Activated T-helper 17 cell treated with anti-CD3 and anti-CD28 coated beads, Interleukin-2, amount 50 U/mL, for 72 hours (primary cell): ENCODE measurements around the gene ELMO1. TPM values are rescaled to one million over a fixed set of nuclear protein-coding genes. Genes with fewer than 3 reads are reported as not detected.

Source experiments
- ATAC-seq: fragments of 150-1000 bp; cut with Tn5 transposase; replicated peaks from 2 replicates; pipeline ENCODE4 v1.10.0; 2021; ENCODE audit warnings: mild to moderate bottlenecking, moderate library complexity
- H3K27ac Mint-ChIP-seq: one replicate; pipeline ENCODE4 v1.8.0; 2022; ENCODE audit warnings: mixed read lengths
- H3K27me3 Mint-ChIP-seq: one replicate; pipeline ENCODE4 v1.8.0; 2022; ENCODE audit warnings: mixed read lengths
- H3K36me3 Mint-ChIP-seq: one replicate; pipeline ENCODE4 v1.8.0; 2022; ENCODE audit warnings: low read depth, mild to moderate bottlenecking, mixed read lengths
- H3K4me1 Mint-ChIP-seq: one replicate; pipeline ENCODE4 v1.8.0; 2022; ENCODE audit warnings: mixed read lengths
- H3K4me3 Mint-ChIP-seq: one replicate; pipeline ENCODE4 v1.8.0; 2022; ENCODE audit warnings: mild to moderate bottlenecking, mixed read lengths
- H3K9me3 Mint-ChIP-seq: one replicate; pipeline ENCODE4 v1.8.0; 2022; ENCODE audit warnings: mixed read lengths
- total RNA-seq, 2 donors: library from RNA; stranded (reverse); gene quantifications; one replicate each; pipeline ENCODE4 v1.2.3, GENCODE V29; 2022

Gene ELMO1
- total RNA-seq, 2 donors from 2014 or later: 77.4 to 106 TPM

DNA sequence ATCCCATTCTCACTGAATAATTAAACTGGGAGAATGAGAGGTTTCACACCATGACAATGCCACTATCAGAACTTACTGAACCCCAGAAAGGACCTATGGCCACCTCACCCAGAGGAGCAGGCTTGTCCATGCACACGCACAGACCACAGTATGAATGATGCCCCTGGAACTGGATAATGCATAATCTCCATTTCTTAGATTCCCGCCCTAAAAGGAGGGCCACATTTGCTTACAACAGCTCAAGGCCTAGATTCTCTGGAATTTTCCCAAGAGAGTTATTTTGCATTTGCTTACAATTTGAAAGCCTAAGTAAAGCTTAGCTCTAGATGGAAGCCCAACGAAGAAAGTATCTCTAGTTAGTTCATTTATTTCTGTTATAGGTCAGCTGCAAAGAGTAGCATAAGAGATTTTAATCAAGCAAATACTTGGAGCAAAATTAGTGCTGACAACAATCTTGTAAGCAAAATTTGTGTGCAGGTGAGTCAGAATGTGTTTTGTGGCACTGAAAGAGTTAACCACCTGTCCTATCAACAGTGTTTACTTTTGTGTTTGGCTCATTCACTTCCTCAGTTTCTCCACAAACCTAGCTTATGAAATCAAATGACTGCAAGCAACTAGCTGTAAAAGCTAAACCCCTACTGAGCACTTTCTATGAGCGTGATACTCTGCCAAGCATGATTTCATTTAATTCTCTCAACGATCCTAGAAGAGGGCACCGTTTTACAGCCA lies 32.1 kb downstream of the ELMO1 start:
- Mint-ChIP-seq H3K27ac (peak overlapping the region; percentile 80), H3K27me3 (no peaks in the 10 kb centered on the region), H3K9me3 (peaks cover 5% of the 10 kb centered on the region), H3K4me1 (peaks cover 39% of the 10 kb centered on the region), H3K36me3 (no peaks in the 10 kb centered on the region), H3K4me3 (peak overlapping the region; percentile 66)
- ATAC-seq: peak; percentile 57

DNA sequence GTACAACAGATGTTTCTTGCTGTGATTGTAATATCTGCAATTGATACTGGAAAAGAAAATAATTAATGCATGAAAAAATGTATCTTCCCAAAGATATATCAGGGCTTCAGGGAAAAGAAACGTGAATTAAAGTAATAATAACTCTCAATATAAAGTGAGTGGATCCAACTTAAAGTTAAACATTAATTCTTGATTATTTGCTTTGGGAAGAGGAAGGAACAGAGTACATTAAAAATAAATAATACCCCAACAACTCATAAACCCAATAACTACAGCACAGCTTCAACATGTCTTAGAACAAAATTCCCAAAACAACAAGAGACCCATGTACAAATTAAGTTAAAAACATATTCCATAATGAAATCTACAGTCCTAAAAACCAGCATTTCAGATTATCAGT lies 33.0 kb downstream of the ELMO1 start:
- no peaks in the 10 kb centered on the region for H3K36me3 Mint-ChIP-seq
- ATAC-seq: no peak
- H3K4me1 Mint-ChIP-seq: peaks cover 37% of the 10 kb centered on the region
- H3K9me3 Mint-ChIP-seq: peaks cover 5% of the 10 kb centered on the region
- H3K4me3 Mint-ChIP-seq: no peak overlapping the region
- no peak overlapping the region for H3K27ac Mint-ChIP-seq
- H3K27me3 Mint-ChIP-seq: no peaks in the 10 kb centered on the region

DNA sequence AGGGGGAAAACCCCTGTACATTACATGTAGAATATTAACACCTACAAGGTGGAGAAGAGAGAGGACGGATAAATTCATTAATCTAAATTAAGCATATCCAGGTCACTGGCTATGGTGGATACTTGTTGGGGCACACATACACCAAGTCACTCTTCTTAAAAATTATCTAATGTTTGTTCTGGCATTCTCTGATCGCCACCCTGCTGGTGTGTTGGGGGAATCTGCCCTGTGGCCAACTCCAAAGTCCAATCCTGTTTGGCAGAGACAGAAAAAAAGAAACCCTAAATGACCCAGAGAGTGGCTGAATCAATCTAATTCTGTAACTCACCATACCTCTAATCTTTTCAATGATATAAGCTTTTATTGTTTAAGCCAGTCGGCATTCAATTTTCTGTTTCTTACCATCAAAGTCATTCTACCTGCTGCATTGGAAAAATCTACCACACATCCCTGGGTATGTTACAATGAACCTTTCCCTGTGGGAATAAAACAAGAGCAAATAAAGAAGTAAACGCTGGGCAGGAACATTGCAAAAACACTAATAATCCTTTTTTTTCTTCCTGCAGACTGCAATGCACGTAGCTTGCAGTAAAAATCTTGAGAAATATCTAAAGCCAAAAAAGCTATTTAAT lies 34.2 kb downstream of the ELMO1 start:
- no peak for ATAC-seq
- peaks cover 5% of the 10 kb centered on the region for H3K9me3 Mint-ChIP-seq
- H3K27me3 Mint-ChIP-seq: no peaks in the 10 kb centered on the region
- no peak overlapping the region for H3K27ac Mint-ChIP-seq
- no peaks in the 10 kb centered on the region for H3K36me3 Mint-ChIP-seq
- peaks cover 44% of the 10 kb centered on the region for H3K4me1 Mint-ChIP-seq
- H3K4me3 Mint-ChIP-seq: no peak overlapping the region

DNA sequence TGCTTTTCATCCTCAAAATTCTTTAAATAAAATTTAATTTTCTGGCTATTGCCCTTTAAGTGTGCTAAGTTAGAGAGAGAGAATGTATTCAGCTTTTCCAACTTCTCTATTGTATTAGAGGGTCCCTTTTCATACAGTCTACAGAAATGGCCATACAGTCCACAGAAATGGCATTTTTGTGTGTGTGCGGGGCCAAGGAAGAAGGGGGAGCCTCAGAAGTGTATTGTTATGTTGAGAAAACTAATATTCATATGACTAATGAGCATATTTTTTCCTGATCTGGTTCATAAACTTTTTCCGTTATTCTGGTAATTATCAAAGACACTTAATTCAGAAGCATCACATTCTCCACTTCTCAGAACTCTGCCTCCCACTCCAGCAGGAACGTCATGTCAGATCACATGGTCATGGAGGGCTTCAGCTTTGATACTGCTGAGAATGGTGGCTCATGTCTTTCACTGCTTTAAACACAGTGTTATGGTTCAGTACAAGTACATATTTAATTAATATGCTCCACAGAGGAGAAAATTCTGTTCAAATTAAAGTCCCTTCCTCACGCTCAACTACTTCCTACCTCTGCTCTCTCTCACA lies 37.1 kb downstream of the ELMO1 start:
- peaks cover 38% of the 10 kb centered on the region for H3K4me1 Mint-ChIP-seq
- H3K27ac Mint-ChIP-seq: peak overlapping the region; percentile 94
- H3K4me3 Mint-ChIP-seq: peak overlapping the region; percentile 84
- no peaks in the 10 kb centered on the region for H3K27me3 Mint-ChIP-seq
- ATAC-seq: peak; percentile 59
- H3K9me3 Mint-ChIP-seq: peaks cover 5% of the 10 kb centered on the region
- no peaks in the 10 kb centered on the region for H3K36me3 Mint-ChIP-seq

DNA sequence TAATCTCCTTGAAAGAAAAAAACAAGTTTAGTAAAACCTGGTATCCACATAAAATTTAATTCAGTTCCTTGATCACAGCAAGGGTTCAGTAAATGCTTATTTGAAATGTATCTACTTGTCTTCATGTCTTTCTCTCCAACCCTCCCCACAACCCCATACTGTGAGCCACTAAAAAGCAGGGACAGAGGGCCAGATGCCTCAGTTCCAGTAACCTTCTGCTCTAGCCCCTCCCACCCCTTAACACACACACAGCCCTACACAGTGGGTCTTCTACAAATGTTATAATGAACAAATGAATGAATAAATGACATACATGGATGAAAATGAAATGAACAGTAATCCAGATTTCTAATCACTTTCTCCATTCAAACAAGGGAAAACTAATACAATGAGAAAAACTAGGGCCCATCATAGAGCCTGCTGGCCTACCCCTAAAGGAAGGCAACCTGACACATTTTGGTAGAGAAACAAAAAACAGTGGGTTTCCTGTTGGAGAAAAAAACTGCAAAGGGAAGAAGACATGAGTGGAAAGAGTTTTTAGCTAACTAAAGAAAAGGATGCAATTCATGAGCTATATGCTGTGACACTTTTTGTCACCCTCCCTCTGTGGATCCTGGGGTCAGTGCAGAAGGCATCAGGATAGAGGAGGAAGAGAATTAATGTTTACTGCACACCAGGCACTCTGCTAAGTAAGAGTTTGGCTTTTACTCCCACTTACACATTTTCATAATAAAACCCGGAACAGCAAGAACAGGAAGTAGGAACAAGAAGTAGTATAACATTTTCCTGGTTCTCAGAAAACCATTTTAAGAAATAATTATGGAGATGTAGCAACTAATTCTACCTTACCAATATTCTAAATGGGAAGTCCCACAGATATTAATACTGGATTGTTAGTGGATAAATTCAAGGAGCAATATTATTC lies 38.1 kb downstream of the ELMO1 start:
- Mint-ChIP-seq H3K9me3 (peaks cover 5% of the 10 kb centered on the region), H3K27ac (peak overlapping the region; percentile 94), H3K4me1 (peaks cover 43% of the 10 kb centered on the region), H3K4me3 (peak overlapping the region; percentile 84), H3K36me3 (no peaks in the 10 kb centered on the region), H3K27me3 (no peaks in the 10 kb centered on the region)
- ATAC-seq: peak; percentile 57

DNA sequence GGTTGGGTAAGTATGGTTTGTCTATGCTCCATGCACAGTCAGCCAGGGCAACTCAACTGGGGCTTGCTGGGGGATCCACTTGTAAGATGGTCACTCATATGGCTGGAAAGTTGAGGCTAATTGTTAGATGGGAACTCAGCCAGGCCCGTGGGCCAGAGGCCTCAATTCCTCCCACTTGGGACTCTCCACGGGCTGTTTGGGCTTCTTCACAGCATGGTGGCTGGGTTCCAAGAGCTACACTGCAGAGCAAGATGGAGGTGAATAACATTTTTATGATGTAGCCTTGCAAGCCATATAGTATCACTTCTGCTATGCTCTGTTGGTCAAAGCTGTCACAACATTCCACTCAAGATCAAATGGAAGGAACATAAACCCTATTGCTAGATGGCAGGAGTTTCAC lies 39.2 kb downstream of the ELMO1 start:
- H3K36me3 Mint-ChIP-seq: peaks cover 5% of the 10 kb centered on the region
- ATAC-seq: no peak
- peaks cover 5% of the 10 kb centered on the region for H3K9me3 Mint-ChIP-seq
- no peaks in the 10 kb centered on the region for H3K27me3 Mint-ChIP-seq
- peaks cover 43% of the 10 kb centered on the region for H3K4me1 Mint-ChIP-seq
- H3K27ac Mint-ChIP-seq: peak overlapping the region; percentile 94
- peak overlapping the region; percentile 84 for H3K4me3 Mint-ChIP-seq

DNA sequence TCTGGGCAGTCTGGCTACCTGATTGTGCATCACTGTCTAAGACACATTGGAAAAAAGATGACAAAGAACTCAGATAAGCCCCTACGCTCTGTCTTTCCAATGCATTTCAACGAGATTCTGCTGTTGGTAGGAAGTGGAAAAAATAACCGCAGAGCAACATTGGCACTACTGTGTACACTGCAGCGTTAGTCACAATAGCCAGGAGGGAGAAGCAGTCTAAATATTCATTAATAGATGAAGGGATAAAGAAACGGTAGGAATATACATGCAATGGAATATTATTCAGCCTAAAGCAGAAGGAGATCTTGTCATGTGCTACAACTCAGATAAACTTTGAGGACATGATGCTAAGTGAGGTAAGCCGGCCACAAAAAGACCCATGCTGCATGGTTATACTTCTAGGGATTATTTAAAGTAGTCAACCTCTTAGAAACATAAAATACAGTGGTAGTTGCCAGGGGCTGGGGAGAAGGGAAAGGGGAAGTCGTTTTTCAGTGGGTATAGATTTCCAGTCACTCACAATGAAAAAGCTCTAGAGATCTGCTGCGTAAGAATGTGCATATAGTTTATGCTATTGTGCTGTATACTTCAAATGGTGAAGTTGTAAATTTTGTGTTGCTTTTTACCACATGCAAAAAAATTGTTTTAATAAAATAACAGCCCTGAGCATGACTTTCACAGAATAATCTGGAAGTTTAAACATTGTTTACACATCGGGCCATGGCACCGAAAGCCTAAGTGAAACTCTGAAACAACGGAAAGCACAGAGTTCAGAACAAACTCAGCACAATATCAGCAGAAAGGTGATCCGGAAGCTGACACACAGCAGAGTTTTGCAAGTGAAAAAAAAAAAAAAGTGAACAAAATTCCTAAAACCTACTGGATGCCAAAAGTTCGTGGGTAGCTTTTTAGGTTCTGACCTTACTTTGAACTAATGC lies 40.1 kb downstream of the ELMO1 start:
- Mint-ChIP-seq H3K36me3 (peaks cover 5% of the 10 kb centered on the region), H3K27ac (peak overlapping the region; percentile 94), H3K4me3 (peak overlapping the region; percentile 84), H3K9me3 (peaks cover 5% of the 10 kb centered on the region), H3K4me1 (peaks cover 43% of the 10 kb centered on the region), H3K27me3 (no peaks in the 10 kb centered on the region)
- ATAC-seq: peak; percentile 64

DNA sequence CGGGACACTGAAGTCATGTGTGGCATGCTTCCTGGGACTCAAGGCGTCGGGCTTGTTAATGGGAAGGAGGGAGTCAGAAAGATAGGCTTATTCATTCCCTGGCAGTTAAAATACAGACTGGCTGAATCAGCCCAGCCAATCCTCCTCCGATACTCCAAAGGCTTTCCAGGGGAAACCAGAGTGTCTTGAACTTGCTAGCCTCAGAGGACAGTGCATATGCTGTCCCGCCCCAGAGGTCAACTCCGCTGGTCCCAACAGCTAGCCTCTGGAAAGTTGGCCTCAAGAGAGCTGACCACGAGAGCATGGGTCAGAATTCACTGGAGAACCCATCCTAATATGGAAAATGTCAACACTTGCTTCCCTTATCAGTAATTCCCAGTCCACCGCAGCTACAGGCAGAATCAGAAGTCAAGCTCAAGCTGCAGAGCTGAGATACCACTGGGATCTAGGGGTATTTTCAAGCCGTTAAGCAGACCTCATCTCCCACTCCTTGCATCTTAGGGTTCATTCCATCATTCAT lies 43.0 kb downstream of the ELMO1 start:
- H3K36me3 Mint-ChIP-seq: peaks cover 5% of the 10 kb centered on the region
- H3K27ac Mint-ChIP-seq: peak overlapping the region; percentile 40
- no peak overlapping the region for H3K4me3 Mint-ChIP-seq
- no peak for ATAC-seq
- H3K27me3 Mint-ChIP-seq: no peaks in the 10 kb centered on the region
- peaks cover 23% of the 10 kb centered on the region for H3K4me1 Mint-ChIP-seq
- H3K9me3 Mint-ChIP-seq: peaks cover 3% of the 10 kb centered on the region

DNA sequence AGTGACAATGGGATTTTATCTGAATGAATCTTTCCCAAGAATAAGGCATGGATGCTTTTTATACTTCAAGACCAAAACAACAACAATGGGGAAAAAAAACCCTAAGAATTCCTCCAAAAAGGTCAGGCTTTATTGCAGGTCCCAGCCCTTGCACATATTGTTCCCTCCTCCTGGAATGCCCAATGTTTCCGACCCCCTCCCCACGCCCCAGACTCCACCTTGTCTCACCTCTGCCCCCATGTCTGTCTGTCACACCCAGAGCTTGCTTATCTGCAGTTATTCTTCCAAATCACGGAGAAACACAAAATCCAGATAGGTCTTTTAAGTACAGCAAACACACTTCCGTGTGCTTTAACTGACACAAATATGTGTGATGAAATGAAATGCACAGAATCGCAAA lies 43.5 kb downstream of the ELMO1 start:
- peaks cover 18% of the 10 kb centered on the region for H3K4me1 Mint-ChIP-seq
- H3K27me3 Mint-ChIP-seq: no peaks in the 10 kb centered on the region
- H3K4me3 Mint-ChIP-seq: no peak overlapping the region
- H3K27ac Mint-ChIP-seq: peak overlapping the region; percentile 40
- peaks cover 3% of the 10 kb centered on the region for H3K9me3 Mint-ChIP-seq
- H3K36me3 Mint-ChIP-seq: peaks cover 5% of the 10 kb centered on the region
- no peak for ATAC-seq

DNA sequence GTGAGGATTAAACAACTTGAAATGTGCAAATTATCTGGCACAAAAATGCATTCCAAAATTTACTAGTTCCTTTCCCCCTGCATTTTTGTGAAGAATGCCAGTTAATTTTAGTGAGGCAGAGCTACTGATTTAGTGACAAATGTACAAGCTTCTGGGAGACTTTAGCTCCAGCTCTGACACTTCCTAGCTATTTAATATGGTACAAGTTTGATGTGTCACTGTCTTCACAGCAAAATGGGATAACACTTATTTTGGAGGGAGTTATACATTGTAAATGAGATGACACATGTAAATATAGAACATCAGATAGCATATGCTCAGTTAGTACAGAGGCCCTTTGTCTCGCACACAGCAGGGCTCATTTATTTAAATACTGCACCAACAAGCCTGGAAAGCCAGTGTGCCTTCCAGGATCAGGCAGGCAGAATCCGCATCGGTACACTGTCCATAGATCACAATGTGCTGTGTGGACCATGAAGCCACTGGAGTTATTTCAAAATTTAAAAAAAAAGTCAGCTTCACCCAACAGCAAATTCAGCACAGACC lies 48.7 kb downstream of the ELMO1 start:
- H3K27ac Mint-ChIP-seq: no peak overlapping the region
- H3K4me3 Mint-ChIP-seq: no peak overlapping the region
- peaks cover 18% of the 10 kb centered on the region for H3K4me1 Mint-ChIP-seq
- peaks cover 3% of the 10 kb centered on the region for H3K9me3 Mint-ChIP-seq
- ATAC-seq: no peak
- H3K36me3 Mint-ChIP-seq: no peaks in the 10 kb centered on the region
- no peaks in the 10 kb centered on the region for H3K27me3 Mint-ChIP-seq

DNA sequence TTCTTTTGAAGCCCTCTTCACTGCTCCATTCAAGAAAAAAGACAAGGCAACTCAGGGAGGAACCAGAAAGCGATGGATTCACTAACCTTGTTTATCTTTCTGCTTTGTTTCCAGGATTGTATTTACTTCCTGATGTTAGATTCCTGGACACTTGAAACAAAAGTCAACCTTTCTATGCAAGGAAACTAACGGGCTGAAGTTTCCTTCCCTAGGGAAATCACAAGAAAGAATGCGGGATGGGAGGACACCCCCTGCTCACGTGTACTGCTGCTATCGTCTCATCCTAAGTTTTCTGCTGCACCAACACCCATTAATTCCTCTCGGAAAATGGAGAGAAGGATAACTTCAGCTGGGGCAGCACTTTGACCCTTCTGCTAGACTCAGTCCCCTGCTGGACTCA lies 50.3 kb downstream of the ELMO1 start:
- no peak for ATAC-seq
- Mint-ChIP-seq H3K4me3 (no peak overlapping the region), H3K4me1 (peaks cover 31% of the 10 kb centered on the region), H3K27ac (peak overlapping the region; percentile 20), H3K27me3 (no peaks in the 10 kb centered on the region), H3K9me3 (peaks cover 3% of the 10 kb centered on the region), H3K36me3 (peaks cover 7% of the 10 kb centered on the region)

DNA sequence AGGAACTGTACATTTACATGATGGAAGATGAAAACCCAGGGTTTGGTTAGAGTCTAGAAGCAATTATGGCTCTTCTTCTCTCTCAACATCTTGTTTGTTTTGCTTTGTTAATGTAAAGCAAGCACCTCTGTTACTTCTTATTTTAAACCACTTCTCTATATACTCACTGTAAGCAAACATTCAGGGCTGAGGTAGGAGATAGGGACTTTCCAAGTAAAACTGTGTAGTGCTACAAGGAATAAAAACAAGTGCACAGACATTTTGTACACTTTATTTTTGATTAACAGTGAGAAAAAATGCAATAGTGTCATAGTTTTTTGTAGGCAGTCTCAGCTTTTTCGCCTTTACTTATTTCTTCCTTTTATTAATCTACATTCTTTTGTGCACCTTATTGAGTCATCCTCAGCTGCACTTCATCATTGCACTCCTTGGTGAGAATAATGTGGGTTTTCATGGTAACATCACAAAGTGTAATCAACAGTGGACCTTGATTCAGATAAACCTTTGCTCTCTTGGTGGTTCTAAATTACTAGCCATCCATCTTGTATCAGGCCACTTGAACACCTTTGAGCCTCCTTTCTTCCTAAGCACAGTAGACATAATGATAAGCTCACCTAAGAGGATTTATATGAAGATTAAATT lies 52.9 kb downstream of the ELMO1 start:
- Mint-ChIP-seq H3K4me1 (peaks cover 35% of the 10 kb centered on the region), H3K36me3 (peaks cover 7% of the 10 kb centered on the region), H3K27ac (peak overlapping the region; percentile 89), H3K9me3 (no peaks in the 10 kb centered on the region), H3K4me3 (peak overlapping the region; percentile 54), H3K27me3 (no peaks in the 10 kb centered on the region)
- ATAC-seq: peak; percentile 95

DNA sequence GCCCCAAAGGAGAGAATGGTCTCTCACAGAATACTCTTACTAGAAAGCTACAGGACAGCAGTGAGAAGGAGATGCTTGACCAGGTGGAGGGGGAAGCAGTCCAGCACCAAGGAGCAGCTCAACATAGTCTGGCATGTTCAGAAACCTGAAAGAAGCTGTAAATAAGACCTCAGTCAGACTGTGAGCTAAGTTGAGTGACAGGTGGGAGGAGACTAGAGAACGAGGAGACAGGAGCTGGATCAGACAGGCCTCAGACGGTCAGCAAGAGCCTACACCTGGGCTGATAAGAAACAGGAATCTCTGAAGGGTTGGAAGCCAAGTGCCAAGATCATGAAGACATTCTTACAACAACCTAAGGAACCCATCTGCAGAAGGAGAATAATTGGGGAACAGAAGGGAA lies 54.5 kb downstream of the ELMO1 start:
- H3K4me3 Mint-ChIP-seq: peak overlapping the region; percentile 54
- peaks cover 35% of the 10 kb centered on the region for H3K4me1 Mint-ChIP-seq
- no peaks in the 10 kb centered on the region for H3K9me3 Mint-ChIP-seq
- H3K27ac Mint-ChIP-seq: peak overlapping the region; percentile 89
- no peaks in the 10 kb centered on the region for H3K27me3 Mint-ChIP-seq
- no peak for ATAC-seq
- peaks cover 7% of the 10 kb centered on the region for H3K36me3 Mint-ChIP-seq
